Activated T-cell treated with anti-CD3 and anti-CD28 coated beads, Interleukin-2, amount 50 U/mL, for 48 hours (primary cell): ENCODE measurements around the gene BMP8B.
"Not testable (repeated sequence)": the region's sequence is repeated elsewhere in the genome, so short reads cannot be mapped to it uniquely, and the experiment has no call there.

Source experiments
- DNase-seq, 2 experiments: peaks; one replicate each; pipeline ENCODE4 v3.0.0-alpha.2; 2020

The BMP8B gene

GRCh38 chr1:39777306-39777705, 11.4 kb downstream of the BMP8B start:
- no peak for DNase-seq

DNA sequence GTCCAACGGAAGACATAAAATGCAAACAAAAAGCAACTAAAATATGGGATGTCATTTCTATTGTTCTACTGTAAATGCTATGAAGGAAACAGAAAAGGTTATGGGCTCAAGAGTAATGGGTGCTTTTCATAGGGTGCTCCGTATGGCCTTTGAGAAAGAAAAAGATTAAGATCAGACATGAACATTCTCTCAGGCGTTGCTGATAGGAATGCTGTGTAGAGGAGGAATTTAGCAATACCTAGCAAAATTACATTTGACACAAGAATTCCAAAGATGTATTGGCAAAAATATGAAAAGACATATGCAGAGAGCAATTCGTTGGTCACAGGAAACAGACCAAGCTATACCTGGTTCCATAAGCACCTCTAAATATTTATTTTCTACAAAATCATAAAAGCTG, 11.8 kb downstream of the BMP8B start:
- no peak for DNase-seq

DNA sequence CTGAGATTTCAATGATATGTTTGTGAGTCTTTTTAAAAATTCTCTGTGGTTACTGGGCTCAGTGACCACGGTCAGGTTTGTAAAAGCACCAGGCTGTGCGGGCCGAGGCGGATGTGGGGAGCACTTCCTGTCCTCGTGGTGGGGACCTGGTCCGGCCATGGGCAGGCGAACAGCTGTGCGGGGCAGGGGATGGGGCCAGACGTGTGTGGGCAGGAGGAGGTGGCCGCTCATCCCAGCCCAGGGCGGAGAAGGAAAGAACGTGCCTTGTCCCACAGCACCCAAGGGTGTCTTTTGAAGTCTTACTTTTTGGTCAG, 12.3 kb downstream of the BMP8B start:
- no peak for DNase-seq

- DNase-seq, result not testable (repeated sequence)
Measured at GRCh38 chr1:39775676-39776399, 12.8 kb downstream of the BMP8B start.

DNA sequence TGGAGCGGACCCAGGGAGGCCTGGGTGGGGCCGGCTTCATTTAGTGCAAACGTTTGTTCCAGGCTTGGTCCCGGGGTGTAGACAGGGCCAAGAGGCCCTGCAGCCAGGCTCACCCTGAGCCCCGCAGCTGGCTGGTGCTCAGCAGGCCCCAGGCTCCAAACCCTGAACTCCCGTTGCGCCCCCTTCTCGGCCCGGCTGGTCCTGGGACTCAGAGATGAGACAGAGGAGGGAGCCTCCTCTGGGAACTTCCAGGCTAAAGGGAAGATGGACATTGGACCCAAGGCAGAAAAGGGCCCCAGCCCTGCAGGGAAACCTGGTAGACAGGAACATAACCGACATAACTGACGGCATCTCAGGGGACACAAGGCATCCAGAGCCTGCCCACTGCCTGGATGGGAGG, 13.5 kb downstream of the BMP8B start:
- not testable (repeated sequence) for DNase-seq

DNA sequence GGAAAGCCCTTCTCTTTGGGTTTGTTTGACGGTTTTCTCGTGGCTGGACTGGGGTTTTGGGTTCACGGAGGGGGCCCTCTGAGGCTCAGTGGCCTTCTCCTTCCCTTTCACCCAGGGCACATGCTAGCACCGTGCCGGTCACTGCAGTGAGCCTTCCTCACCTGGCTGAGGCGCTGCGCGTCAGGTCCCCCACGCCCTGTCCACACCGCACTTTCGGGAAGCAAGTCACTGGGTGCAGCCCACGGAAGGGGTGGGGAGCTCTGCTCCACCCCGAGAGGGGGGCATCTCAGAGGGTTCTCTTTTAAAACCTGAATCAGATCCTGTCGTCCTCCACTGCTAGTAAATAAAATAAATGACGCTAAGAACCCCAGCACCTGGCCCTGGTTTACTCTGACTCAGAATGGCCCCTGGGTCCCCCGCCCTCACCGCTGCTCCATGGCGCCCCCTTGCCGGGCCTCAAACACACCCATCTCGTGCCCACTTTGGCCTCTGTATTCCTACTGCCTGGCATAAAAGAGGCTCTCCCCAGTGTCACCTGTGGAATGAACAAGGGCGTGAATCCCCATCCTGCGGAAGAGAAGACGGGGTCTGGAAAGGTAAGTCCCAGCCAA, 15.2 kb downstream of the BMP8B start:
- not testable (repeated sequence) for DNase-seq

DNA sequence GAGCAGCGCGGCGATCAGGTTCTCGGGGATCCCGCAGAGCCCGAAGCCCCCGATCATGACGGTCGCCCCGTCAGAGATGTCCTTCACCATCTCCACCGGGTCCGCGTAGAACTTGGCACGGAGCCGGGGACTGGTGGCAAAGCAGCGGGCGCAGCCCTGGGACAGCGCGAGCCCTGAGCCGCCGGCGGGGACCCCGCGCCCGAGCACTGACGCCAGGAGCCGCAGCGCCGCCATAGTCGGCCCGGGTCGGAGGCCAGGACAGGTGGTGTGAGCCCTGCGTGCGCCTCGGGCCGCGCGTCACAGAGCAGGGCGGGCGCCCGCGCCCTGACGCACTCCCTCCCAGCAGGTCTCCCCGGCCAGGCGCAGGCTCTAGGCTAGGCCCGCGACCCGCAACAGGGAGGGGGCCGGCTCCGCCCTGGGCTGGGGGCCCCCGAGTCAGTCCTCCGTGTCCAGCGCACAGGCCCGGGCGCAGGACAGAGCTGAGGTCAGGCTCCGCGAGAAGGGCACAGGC, 17.6 kb downstream of the BMP8B start, which contains the start of gene OXCT2:
TSS of gene OXCT2 (minus strand) at position 327 of the 511 bp plus-strand sequence. CDS start at position 234, 93 bp downstream.
- not testable (repeated sequence) for DNase-seq

DNA sequence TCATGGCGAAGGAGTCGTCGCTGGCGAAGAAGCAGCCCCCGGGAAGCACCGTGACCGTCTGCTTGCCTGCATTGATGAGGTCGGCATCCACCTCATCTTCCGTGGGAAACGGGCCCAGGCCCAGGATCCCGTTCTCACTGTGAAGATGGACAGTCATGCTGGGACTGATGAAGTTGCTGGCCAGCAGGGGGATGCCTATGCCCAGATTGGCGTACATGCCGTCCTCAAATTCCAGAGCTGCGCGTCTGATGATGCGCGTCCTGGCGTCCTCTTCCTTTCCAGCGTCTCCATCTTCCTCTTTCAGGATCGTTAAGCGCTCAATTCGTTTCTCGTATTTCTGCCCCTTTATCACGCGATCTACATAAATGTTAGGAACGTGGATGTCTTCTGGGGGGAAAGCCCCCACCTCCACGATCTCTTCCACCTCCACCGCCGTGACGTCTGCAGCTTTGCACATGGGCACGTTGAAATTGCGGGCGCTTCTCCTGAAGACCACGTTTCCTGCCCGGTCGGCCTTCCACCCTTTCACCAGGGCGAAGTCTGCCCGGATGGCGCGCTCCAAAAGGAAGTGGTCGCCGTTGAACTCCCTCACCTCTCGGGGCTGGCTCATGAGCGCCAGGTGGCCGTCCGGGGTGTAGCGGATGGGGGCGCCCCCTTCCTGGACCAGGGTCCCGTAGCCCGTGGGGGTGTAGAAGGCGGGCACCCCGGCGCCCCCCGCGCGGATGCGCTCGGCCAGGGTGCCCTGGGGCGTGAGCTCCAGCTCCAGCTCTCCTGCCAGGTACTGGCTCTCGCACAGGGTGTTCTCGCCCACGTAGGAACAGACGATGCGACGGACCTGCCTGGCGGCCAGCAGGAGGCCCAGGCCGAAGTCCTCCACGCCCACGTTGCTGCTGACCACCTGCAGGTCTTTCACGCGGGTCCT, 18.3 kb downstream of the BMP8B start:
- not testable (repeated sequence) for DNase-seq

DNA sequence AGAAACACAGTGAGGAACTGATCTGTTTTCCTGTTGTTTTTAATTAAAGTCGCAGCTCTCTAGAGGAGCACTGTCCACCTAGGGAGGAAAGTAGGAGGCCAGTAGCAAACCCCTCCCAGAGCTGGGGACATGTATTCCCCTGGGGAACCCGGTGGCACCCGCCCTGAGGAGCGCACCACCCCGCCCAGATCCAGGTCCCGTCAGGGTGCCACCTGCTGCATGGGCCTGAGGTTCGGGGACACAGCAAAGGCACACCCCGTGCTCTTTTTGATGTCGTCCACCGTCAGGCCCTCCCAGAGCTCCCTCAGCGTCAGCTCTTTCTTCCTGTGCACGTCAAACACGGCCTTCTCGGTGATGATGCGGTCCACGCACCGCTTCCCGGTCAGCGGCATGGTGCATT, 19.2 kb downstream of the BMP8B start:
- not testable (repeated sequence) for DNase-seq

GRCh38 chr1:39766466-39766865, 22.2 kb downstream of the BMP8B start:
- DNase-seq, result not testable (repeated sequence)

- DNase-seq, result not testable (repeated sequence)
Measured at GRCh38 chr1:39764512-39764911, 24.2 kb downstream of the BMP8B start.

DNA sequence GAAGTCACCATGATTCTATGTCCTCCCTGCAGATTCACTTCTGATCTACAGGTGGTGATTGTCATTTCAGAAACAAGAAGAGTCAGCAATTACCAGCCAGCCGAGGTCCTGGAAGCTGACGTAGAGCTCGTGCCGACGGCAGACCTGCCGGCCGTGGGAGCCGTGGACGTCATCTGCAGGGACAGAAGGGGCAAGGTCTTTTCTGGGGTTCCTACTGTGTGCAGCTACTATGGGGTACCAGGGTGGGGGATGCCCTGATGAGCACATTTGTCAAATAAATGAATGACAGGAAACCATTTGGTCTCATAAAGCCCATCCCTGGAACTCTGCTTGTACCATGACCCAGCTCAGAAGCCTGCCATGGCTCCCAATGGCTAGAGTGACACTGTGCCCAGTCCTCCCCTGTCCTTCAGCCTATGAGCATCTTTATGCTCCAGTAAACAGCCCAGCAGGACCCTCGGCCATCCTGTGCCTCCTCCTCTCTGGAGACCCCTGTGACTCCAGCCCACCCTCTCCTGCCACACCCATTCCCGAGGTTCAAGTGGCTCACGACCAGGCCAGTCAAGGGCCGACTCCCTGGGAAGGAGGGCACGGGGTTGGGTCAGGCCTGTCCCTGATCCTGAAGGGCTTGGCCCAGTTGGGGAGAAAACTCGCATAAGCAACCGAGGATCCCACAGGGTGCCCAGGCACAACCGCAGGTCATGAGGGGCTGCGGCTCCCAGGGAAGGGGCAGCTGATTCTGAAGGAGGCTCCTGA, 24.9 kb downstream of the BMP8B start:
- DNase-seq, result not testable (repeated sequence)

DNA sequence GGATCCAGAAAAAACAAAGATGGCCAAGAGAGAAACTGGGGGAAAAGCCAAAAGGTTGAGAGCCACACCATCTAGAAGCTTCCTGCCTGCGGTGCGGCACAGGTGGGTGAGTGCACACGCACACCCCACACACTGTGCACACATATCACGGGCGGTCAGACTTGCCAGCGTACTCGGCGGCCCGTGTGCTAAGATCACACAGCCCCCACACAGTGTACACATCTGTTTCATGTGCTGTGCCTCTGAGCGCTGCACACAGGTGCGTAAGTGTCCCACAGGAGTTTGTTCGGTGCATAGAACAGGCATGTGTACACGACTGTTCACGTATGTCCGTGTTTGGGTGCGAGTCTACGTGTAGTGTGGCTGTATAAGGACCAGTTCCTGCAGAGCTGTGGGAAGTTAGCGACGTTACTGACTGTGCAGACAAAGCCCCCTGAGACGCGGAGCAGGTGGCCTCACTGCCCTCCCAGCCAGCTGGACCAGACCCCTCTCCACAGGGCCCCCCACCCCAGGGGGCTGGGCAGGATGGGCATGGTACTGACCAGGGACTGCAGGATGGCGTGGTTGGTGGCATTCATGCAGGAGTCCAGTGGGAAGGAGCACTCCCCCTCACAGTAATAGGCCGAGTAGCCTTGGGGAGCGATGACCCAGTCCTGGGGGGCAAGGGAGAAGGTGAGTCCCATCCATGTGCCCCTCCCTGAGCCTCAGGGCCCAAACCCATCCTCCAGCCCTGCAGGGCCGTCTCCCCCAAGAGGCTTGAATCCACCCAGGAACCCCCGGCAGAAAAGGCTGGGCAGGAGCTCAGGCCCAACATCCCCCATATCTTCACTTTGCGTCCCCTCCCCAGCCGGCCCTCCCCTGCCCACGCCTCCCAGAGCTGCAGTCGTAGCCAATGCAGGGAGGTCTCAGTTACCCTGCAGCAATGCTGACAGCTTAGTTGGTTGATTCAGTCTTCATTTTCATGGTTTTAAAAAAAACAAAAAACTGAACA, 25.8 kb downstream of the BMP8B start:
- DNase-seq, result no peak

DNA sequence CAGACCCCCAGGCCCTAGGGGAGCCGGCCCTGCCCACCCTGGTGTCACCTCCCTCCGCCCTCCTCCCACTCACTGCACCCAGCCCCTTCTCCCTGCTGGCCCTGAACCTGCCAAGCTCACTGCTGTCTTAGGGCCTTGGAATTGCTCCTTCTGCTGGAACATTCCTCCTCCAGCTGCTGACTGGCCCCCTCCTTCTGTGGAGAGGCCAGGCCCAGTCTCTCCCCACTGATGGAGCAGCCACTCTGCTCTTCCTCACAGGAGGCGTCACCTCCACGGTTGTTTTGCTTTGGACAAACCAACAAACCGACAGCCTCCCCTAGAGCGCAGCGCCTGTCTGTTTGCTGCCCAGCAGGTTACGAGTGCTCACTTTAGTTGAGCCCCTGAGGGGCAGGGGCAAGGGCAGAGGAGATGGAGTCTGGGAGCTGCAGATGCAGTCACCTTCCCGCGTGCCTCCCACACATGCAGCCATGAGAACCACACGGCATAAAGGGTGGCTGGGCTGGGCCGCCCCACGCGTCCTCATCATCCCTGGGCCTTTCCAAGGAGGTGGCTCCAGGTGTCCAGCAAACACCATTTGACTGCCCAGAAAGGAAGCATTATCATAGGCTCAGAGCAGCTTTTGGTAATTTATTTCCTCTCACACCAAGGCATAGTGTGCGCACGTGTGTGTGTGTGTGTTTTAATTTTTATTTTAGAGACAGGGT, 27.0 kb downstream of the BMP8B start:
- DNase-seq, result no peak

DNA sequence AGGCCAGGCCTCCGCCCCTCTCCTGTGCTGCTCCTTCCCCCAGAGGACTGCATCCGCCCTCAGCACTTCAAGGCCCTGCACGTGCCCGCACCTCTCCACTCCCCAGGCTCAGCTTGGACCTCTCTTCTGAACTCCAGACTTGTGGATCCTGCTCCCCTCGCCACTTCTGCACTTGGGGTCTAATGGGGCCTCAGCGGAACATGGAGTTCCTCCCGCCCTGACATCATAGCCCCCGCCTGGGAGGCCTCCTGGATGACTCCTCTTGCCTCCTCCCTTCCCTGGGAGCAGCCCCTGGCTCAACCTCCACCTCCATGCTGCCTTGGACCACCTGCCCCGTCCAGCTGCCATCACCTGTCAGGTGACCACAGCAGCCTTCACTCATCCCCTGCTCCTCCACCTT, 27.6 kb downstream of the BMP8B start:
- DNase-seq, result no peak

DNA sequence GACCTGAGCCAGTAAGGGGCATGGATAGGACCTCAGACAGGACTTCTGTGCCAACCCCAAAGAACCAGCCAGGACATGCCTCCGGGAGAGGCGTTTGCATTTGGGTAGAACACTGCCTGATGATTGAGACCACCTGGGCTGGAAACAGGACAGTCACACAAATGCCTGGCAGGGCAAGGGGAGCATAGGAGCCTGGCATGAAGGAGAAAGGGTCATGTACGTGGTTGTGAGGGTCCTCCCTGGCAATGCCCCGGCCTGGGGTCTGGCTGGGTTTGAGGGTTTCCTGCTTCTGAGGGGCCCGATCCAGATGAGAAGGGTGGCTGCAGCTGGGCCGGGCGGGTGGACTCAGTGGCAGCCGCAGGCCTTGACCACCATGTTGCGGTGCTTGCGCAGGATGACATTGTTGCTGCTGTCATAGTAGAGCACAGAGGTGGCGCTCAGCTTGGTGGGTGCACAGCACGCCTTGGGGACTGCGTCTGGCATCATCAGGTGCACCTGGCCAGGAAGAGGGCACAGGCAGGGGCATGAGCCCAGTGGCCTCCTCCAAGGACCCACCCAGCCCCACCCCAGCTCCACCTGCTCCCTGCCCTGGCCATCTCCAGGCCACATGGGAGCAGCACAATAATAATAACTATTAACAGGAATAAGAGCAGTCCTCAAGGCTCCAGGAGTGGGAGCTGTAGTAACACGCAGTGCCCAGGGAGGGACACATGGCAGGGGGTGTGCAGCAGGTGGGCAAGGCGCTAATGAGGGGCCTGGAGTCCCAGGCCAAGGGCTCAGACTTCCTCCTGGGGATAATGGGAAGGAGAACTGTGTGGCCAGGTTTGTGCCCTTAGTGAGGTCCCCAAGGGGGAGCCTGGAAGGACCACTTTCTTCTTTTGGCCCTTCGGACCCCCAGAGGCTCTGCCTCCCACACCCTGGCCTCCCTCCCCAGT, 28.3 kb downstream of the BMP8B start:
- DNase-seq, result no peak

DNA sequence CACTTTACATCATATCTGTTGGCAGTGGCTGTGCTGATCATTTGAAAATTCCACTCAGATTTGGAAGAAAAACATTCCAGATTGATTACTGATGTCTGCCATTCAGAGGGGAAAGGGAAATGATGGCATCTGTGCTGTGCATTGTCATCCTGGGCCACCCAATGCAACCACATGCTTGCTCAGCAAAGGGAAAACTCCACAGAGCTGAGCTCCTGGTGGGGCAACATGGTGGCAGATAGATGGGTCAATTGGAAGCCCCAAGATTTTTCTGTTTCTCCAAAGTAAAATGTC, 29.3 kb downstream of the BMP8B start:
- no peak for DNase-seq

DNA sequence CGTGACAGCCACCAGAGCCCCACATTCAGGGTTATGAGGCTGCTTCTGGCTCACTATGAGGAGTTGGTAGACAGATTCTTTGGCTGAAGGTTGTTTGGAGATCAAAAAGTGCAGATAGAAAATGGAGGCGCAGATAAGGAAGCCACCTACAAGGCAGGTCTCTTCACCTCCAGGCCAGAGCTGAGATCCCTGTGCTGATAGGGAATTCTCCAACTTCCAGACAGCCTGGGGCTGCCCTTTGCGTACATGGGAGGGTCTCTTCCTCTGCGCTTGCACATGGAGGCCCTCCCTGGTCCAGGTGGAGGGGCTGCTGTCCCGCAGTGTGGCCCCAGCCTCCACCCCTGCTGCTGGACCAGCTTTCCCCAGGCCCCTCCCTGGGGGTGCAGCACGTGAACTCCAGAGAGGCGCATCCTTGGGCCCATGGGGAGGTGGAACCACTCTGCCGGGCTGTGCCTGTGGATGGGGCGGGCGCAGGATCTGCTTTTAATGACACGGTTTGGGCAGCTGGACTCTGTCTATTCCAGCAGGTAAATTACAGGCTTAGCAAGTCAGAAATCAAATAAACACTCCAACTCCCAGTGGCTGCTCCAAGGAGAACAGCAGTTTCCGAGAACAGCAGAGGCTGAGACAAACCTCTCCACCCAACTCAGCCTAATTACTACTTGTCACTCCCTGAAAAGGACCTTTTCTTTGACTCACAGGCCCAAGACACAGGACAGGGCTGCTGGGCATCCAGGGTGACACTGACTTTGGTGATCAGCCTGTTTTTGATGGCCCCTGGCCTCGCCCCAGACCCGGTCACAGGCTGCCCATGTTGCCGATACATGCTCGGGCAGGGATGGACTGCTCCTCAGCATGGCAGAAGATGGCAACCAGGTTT, 29.9 kb downstream of the BMP8B start:
- no peak for DNase-seq

DNA sequence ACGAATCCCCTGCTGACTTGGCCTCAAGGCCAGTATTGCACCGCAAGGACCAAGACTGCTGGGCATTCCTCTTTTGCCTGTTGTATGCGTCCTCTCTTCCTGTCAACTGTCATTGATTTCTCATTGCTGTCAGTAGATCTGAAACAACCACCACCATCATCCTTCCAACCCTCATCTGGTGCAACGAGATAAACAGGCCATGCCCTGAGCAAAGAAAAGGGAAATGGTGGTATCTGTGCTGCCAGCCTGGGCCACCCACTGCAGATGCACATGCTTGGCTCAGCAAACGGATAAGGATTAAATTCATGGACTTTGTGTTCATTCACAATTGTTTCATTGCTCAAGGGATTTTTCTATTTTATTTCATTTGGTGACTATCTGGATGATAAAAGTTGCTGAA, 31.2 kb downstream of the BMP8B start:
- no peak for DNase-seq
